Mesenchymal stem cell (in vitro differentiated cells and primary cell): ENCODE data around the gene KRTAP9-2.
"Not testable (repeated sequence)": the region's sequence is repeated elsewhere in the genome, so short reads cannot be mapped to it uniquely, and the experiment has no call there.

Source experiments
- DNase-seq: peaks from one replicate; pipeline ENCODE4 v3.0.0-alpha.2; 2013
- H2AFZ ChIP-seq: one replicate; pipeline ENCODE4 v1.6.1; 2013; ENCODE audit warnings: low read depth, mild to moderate bottlenecking, control low read depth, inconsistent platforms, low read length, moderate library complexity
- H2AK5ac ChIP-seq: 2 replicates; pipeline ENCODE4 v1.6.1; 2013; ENCODE audit warnings: low read length, moderate library complexity, mild to moderate bottlenecking, inconsistent platforms; ENCODE audit not compliant: severe bottlenecking
- H2BK120ac ChIP-seq: one replicate; pipeline ENCODE4 v1.6.1; 2013; ENCODE audit warnings: low read depth, mild to moderate bottlenecking, inconsistent platforms, low read length, moderate library complexity
- H2BK12ac ChIP-seq, 2 experiments: one replicate each; pipeline ENCODE4 v1.6.1; 2013; ENCODE audit warnings: inconsistent platforms in 2 of 2, low read length in 2 of 2, mild to moderate bottlenecking in 2 of 2, moderate library complexity in 2 of 2, control low read depth in 1 of 2
- H2BK15ac ChIP-seq: one replicate; pipeline ENCODE4 v1.6.1; 2013; ENCODE audit warnings: mild to moderate bottlenecking, low read depth, inconsistent platforms; ENCODE audit not compliant: poor library complexity, severe bottlenecking
- H2BK5ac ChIP-seq: 2 replicates; pipeline ENCODE4 v1.6.1; 2013; ENCODE audit warnings: low read depth, mild to moderate bottlenecking, low read length, control low read depth, inconsistent platforms; ENCODE audit not compliant: poor library complexity, severe bottlenecking
- H3K14ac ChIP-seq, 2 experiments: one replicate each; pipeline ENCODE4 v1.6.1; 2013; ENCODE audit warnings: inconsistent platforms in 2 of 2, low read length in 2 of 2, control low read depth in 1 of 2, mild to moderate bottlenecking in 1 of 2, moderate library complexity in 1 of 2
- H3K18ac ChIP-seq, 2 experiments: one replicate each; pipeline ENCODE4 v1.6.1; 2013; ENCODE audit warnings: inconsistent platforms in 2 of 2, low read length in 2 of 2, control low read depth in 1 of 2, low read depth in 1 of 2, mild to moderate bottlenecking in 1 of 2
- H3K23ac ChIP-seq, 2 experiments: one replicate each; pipeline ENCODE4 v1.6.1; 2013; ENCODE audit warnings: inconsistent platforms in 2 of 2, low read length in 2 of 2, mild to moderate bottlenecking in 2 of 2, moderate library complexity in 2 of 2, control low read depth in 1 of 2
- H3K27ac ChIP-seq: 2 replicates; pipeline ENCODE4 v1.5.1; 2013; ENCODE audit warnings: mild to moderate bottlenecking, moderate library complexity, low read length, control low read depth, inconsistent platforms; ENCODE audit not compliant: poor library complexity, severe bottlenecking
- H3K27me3 ChIP-seq, 2 experiments: 2 replicates each; pipeline versions ENCODE4 v1.6.1 to v1.7.0; 2013; ENCODE audit warnings: low read length in 2 of 2, mild to moderate bottlenecking in 2 of 2, moderate library complexity in 2 of 2, control low read depth in 1 of 2, inconsistent platforms in 1 of 2; ENCODE audit not compliant: control insufficient read depth in 1 of 2, insufficient read depth in 1 of 2
- H3K36me3 ChIP-seq, 2 experiments: 2 replicates each; pipeline versions ENCODE4 v1.6.1 to v1.7.0; 2013; ENCODE audit warnings: low read length in 2 of 2, control low read depth in 1 of 2, inconsistent platforms in 1 of 2, low read depth in 1 of 2, mild to moderate bottlenecking in 1 of 2; ENCODE audit not compliant: insufficient read depth in 2 of 2, control insufficient read depth in 1 of 2
- H3K4ac ChIP-seq, 2 experiments: one replicate each; pipeline ENCODE4 v1.6.1; 2013; ENCODE audit warnings: inconsistent platforms in 2 of 2, low read length in 2 of 2, mild to moderate bottlenecking in 2 of 2, moderate library complexity in 2 of 2, control low read depth in 1 of 2, low read depth in 1 of 2
- H3K4me1 ChIP-seq: 2 replicates; pipeline ENCODE4 v1.6.1; 2013; ENCODE audit warnings: low read depth, low read length, control low read depth; ENCODE audit not compliant: control insufficient read depth, insufficient read depth
- H3K4me2 ChIP-seq: 2 replicates; pipeline ENCODE4 v1.6.1; 2013; ENCODE audit warnings: low read length, mild to moderate bottlenecking, inconsistent platforms; ENCODE audit not compliant: poor library complexity, severe bottlenecking
- H3K4me3 ChIP-seq, 2 experiments: 2 replicates each; pipeline versions ENCODE4 v1.5.1 to v1.7.0; 2013; ENCODE audit warnings: low read length in 2 of 2, mild to moderate bottlenecking in 2 of 2, control low read depth in 1 of 2, low read depth in 1 of 2; ENCODE audit not compliant: insufficient read depth in 1 of 2
- H3K79me1 ChIP-seq: replicated peaks from 2 replicates; pipeline ENCODE4 v1.6.1; 2013; ENCODE audit warnings: mild to moderate bottlenecking, control low read depth, low read length, inconsistent platforms; ENCODE audit not compliant: poor library complexity, severe bottlenecking
- H3K9ac ChIP-seq: 2 replicates; pipeline ENCODE4 v1.7.0; 2013; ENCODE audit warnings: mild to moderate bottlenecking, low read length, moderate library complexity
- H3K9me3 ChIP-seq: 2 replicates; pipeline ENCODE4 v1.7.0; 2013; ENCODE audit warnings: mild to moderate bottlenecking, low read length; ENCODE audit not compliant: control insufficient read depth
- H4K8ac ChIP-seq: one replicate; pipeline ENCODE4 v1.6.1; 2013; ENCODE audit warnings: inconsistent platforms, mild to moderate bottlenecking, low read length, moderate library complexity
- H4K91ac ChIP-seq: one replicate; pipeline ENCODE4 v1.6.1; 2013; ENCODE audit warnings: mild to moderate bottlenecking, low read length, inconsistent platforms
- WGBS: methylation state at CpG from one replicate; pipeline ENCODE4 v1.1.7; 2013; ENCODE audit warnings: mixed read lengths; 5-methylcytosine and 5-hydroxymethylcytosine counted together

Gene KRTAP9-2

GRCh38 chr17:41251261-41251660, 24.8 kb downstream of the KRTAP9-2 start:
- no peak overlapping the region for H3K4me3 ChIP-seq
- no peaks in the 10 kb centered on the region for H3K9me3 ChIP-seq
- no peak overlapping the region for H2BK12ac ChIP-seq
- no peak overlapping the region for H4K8ac ChIP-seq
- no peak overlapping the region for H3K4me2 ChIP-seq
- H2AK5ac ChIP-seq = no peak overlapping the region
- H3K27me3 ChIP-seq = no peaks in the 10 kb centered on the region
- H3K79me1 ChIP-seq = no peaks in the 10 kb centered on the region
- H2AFZ ChIP-seq = no peak overlapping the region
- H3K4ac ChIP-seq = no peak overlapping the region
- no peak overlapping the region for H2BK15ac ChIP-seq
- H2BK5ac ChIP-seq = no peak overlapping the region
- DNase-seq = no peak
- no peak overlapping the region for H3K18ac ChIP-seq
- no peaks in the 10 kb centered on the region for H3K36me3 ChIP-seq
- no peak overlapping the region for H3K9ac ChIP-seq
- no peak overlapping the region for H3K14ac ChIP-seq
- H2BK120ac ChIP-seq = no peak overlapping the region
- H3K23ac ChIP-seq = no peak overlapping the region
- H4K91ac ChIP-seq = no peak overlapping the region
- no peaks in the 10 kb centered on the region for H3K4me1 ChIP-seq
- no peak overlapping the region for H3K27ac ChIP-seq
- 88% methylated on average over 1 of the region's 1 CpG for WGBS

- Histone ChIP-seq H2BK5ac (no peak overlapping the region), H3K14ac (no peak overlapping the region), H3K27me3 (no peaks in the 10 kb centered on the region), H3K27ac (no peak overlapping the region), H3K4me1 (no peaks in the 10 kb centered on the region), H3K4ac (no peak overlapping the region), H3K36me3 (no peaks in the 10 kb centered on the region), H3K4me2 (no peak overlapping the region), H3K9ac (no peak overlapping the region), H2BK12ac (no peak overlapping the region), H3K23ac (no peak overlapping the region), H2BK120ac (no peak overlapping the region), H4K91ac (no peak overlapping the region), H3K79me1 (no peaks in the 10 kb centered on the region), H3K18ac (no peak overlapping the region), H2AFZ (no peak overlapping the region), H4K8ac (no peak overlapping the region), H2BK15ac (no peak overlapping the region), H2AK5ac (no peak overlapping the region), H3K9me3 (no peaks in the 10 kb centered on the region), H3K4me3 (no peak overlapping the region)
- WGBS = no CpG with 5 or more reads among the region's 1 CpG
- no peak for DNase-seq
Measured at GRCh38 chr17:41254861-41255260, 28.4 kb downstream of the KRTAP9-2 start.

- not testable (repeated sequence) for H3K27ac ChIP-seq, DNase-seq, H3K9ac ChIP-seq, H3K4me3 ChIP-seq, H2AK5ac ChIP-seq, H2AFZ ChIP-seq, H4K8ac ChIP-seq, H3K9me3 ChIP-seq, H3K4ac ChIP-seq, H3K4me2 ChIP-seq, H3K18ac ChIP-seq, H2BK15ac ChIP-seq, H2BK12ac ChIP-seq, H3K4me1 ChIP-seq, H2BK120ac ChIP-seq, H2BK5ac ChIP-seq, H3K23ac ChIP-seq, H3K36me3 ChIP-seq, H3K27me3 ChIP-seq, H3K79me1 ChIP-seq
- H3K14ac ChIP-seq = peak within 1 kb of the TSS in 1 of 2 experiments; percentile 11
- peak within 1 kb of the TSS; percentile 61 for H4K91ac ChIP-seq
- 79% methylated on average over 5 of the region's 5 CpGs for WGBS
Measured at GRCh38 chr17:41255381-41256290, 29.2 kb downstream of the KRTAP9-2 start, which contains the start of gene KRTAP9-9. KRTAP9-9 (plus strand) TSS chr17:41255384.

- H2AK5ac ChIP-seq = no peak overlapping the region
- H3K14ac ChIP-seq = no peak overlapping the region
- H2BK15ac ChIP-seq = no peak overlapping the region
- no peak overlapping the region for H4K91ac ChIP-seq
- no peak overlapping the region for H4K8ac ChIP-seq
- H3K9ac ChIP-seq = no peak overlapping the region
- no peak overlapping the region for H3K4ac ChIP-seq
- H3K18ac ChIP-seq = no peak overlapping the region
- no peak overlapping the region for H2BK120ac ChIP-seq
- no peak overlapping the region for H2BK12ac ChIP-seq
- DNase-seq = no peak
- no peak overlapping the region for H3K27ac ChIP-seq
- no peaks in the 10 kb centered on the region for H3K36me3 ChIP-seq
- H2AFZ ChIP-seq = no peak overlapping the region
- no peak overlapping the region for H3K4me2 ChIP-seq
- no peak overlapping the region for H2BK5ac ChIP-seq
- no peaks in the 10 kb centered on the region for H3K9me3 ChIP-seq
- no peaks in the 10 kb centered on the region for H3K4me1 ChIP-seq
- no peak overlapping the region for H3K4me3 ChIP-seq
- H3K79me1 ChIP-seq = no peaks in the 10 kb centered on the region
- WGBS = no CpG with 5 or more reads among the region's 1 CpG
- H3K23ac ChIP-seq = no peak overlapping the region
- no peaks in the 10 kb centered on the region for H3K27me3 ChIP-seq
Measured at GRCh38 chr17:41256291-41256685, 29.8 kb downstream of the KRTAP9-2 start.
